OCI-LY3 (cell line): ENCODE data around the gene CDK15.

Experiments
- CTCF ChIP-seq: fragments of 200-600, 300-600 bp; sonication (generic); IDR thresholded peaks from 2 replicates; pipeline ENCODE4 v1.5.1; 2014; ENCODE audit warnings: antibody characterized with exemption, low read length, low read depth
- EZH2phosphoT487 ChIP-seq: fragments of 200-600 bp; shearing (Covaris generic); IDR thresholded peaks from 2 replicates; pipeline ENCODE4 v1.6.1; 2018; ENCODE audit warnings: antibody characterized with exemption, mixed run types, low read depth

- TF ChIP-seq CTCF (no peak), EZH2phosphoT487 (no peak)
Observed at GRCh38 chr2:201797175-201797840, 9.0 kb upstream of the CDK15 start.
